ENCODE results near the gene ASB13. TPM values are rescaled to one million over a fixed set of nuclear protein-coding genes. Genes with fewer than 3 reads are reported as not detected.

Gene ASB13
- total RNA-seq, 1 experiment from 2014 or later, result 25.9 TPM

GRCh38 chr10:5649746-5650145, 16.6 kb downstream of the ASB13 start:
- Histone ChIP-seq H3K27me3 (ENCODE audit: insufficient read depth, low read length) (no peaks in the 10 kb centered on the region), H3K36me3 (ENCODE audit: control insufficient read depth in 1 of 2, insufficient read depth in 2 of 2, low read length in 2 of 2) (peaks cover 0 to 6% of the 10 kb centered on the region in 2 experiments; a peak in 1 of 4 replicates), H4K20me1 (ENCODE audit: insufficient read depth) (no peaks in the 10 kb centered on the region), H2AFZ (ENCODE audit: low read depth, low read length, poor library complexity, severe bottlenecking) (no peak overlapping the region), H3K79me2 (ENCODE audit: insufficient read depth, low read length) (no peaks in the 10 kb centered on the region), H3K4me1 (ENCODE audit: control insufficient read depth in 1 of 2, insufficient read depth in 2 of 2, low read length in 2 of 2) (no peaks in the 10 kb centered on the region), H3K9me2 (ENCODE audit: insufficient read depth) (no peaks in the 10 kb centered on the region), H3K9me3 (ENCODE audit: control insufficient read depth in 1 of 2, insufficient read depth in 1 of 2, low read depth in 1 of 2, low read length in 2 of 2) (no peaks in the 10 kb centered on the region), H3K4me2 (ENCODE audit: low read length) (no peak overlapping the region), H3K9ac (ENCODE audit: low read length) (no peak overlapping the region), H3K4me3 (replicated peaks in 1 of 2; ENCODE audit: low read depth in 1 of 2, low read length in 2 of 2) (no peak overlapping the region), H3K27ac (ENCODE audit: low read depth, low read length) (no peak overlapping the region)
- TF ChIP-seq SP1 (IDR thresholded peaks at IDR 0.05; ENCODE audit: low read depth), result no peak
- TF ChIP-seq EZH2 (IDR thresholded peaks at IDR 0.05), result no peak
- TF ChIP-seq, protein P1, sequence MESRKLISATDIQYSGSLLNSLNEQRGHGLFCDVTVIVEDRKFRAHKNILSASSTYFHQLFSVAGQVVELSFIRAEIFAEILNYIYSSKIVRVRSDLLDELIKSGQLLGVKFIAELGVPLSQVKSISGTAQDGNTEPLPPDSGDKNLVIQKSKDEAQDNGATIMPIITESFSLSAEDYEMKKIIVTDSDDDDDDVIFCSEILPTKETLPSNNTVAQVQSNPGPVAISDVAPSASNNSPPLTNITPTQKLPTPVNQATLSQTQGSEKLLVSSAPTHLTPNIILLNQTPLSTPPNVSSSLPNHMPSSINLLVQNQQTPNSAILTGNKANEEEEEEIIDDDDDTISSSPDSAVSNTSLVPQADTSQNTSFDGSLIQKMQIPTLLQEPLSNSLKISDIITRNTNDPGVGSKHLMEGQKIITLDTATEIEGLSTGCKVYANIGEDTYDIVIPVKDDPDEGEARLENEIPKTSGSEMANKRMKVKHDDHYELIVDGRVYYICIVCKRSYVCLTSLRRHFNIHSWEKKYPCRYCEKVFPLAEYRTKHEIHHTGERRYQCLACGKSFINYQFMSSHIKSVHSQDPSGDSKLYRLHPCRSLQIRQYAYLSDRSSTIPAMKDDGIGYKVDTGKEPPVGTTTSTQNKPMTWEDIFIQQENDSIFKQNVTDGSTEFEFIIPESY (IDR thresholded peaks at IDR 0.05; ENCODE audit: extremely low read depth, insufficient replicate concordance, low read length), result no peak
- no peak for TF ChIP-seq CEBPB (IDR thresholded peaks at IDR 0.05; ENCODE audit: low read depth)
- no peak for TF ChIP-seq REST (IDR thresholded peaks at IDR 0.05; ENCODE audit: low read depth)
- no peak for TF ChIP-seq POLR2A (IDR thresholded peaks at IDR 0.05; ENCODE audit: borderline replicate concordance, extremely low read depth, insufficient read depth, insufficient read length)
- no peak for TF ChIP-seq SRF (IDR thresholded peaks at IDR 0.05; ENCODE audit: low read depth)
- no peak for TF ChIP-seq EZH2phosphoT487 (IDR thresholded peaks at IDR 0.05; ENCODE audit: borderline replicate concordance)
- TF ChIP-seq, protein P2, sequence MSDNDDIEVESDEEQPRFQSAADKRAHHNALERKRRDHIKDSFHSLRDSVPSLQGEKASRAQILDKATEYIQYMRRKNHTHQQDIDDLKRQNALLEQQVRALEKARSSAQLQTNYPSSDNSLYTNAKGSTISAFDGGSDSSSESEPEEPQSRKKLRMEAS (IDR thresholded peaks at IDR 0.05), result no peak
- TF ChIP-seq, protein P3, sequence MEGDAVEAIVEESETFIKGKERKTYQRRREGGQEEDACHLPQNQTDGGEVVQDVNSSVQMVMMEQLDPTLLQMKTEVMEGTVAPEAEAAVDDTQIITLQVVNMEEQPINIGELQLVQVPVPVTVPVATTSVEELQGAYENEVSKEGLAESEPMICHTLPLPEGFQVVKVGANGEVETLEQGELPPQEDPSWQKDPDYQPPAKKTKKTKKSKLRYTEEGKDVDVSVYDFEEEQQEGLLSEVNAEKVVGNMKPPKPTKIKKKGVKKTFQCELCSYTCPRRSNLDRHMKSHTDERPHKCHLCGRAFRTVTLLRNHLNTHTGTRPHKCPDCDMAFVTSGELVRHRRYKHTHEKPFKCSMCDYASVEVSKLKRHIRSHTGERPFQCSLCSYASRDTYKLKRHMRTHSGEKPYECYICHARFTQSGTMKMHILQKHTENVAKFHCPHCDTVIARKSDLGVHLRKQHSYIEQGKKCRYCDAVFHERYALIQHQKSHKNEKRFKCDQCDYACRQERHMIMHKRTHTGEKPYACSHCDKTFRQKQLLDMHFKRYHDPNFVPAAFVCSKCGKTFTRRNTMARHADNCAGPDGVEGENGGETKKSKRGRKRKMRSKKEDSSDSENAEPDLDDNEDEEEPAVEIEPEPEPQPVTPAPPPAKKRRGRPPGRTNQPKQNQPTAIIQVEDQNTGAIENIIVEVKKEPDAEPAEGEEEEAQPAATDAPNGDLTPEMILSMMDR (IDR thresholded peaks at IDR 0.05 in 2 of 3, conservative IDR thresholded peaks at IDR 0.05 in 1 of 3; ENCODE audit: borderline replicate concordance in 1 of 3, insufficient read depth in 1 of 3, low read depth in 2 of 3, low read length in 2 of 3), result no peak
- no peak for TF ChIP-seq TCF7L2 (IDR thresholded peaks at IDR 0.05; ENCODE audit: borderline replicate concordance, extremely low read depth, insufficient read depth, insufficient read length)
- TF ChIP-seq POLR2AphosphoS5 (IDR thresholded peaks at IDR 0.05; ENCODE audit: low read depth, low read length), result no peak
- TF ChIP-seq JUND (IDR thresholded peaks at IDR 0.05), result no peak
- no peak for TF ChIP-seq FOSL1 (IDR thresholded peaks at IDR 0.05; ENCODE audit: low read depth)
- no peak for TF ChIP-seq ATF3 (IDR thresholded peaks at IDR 0.05)
- TF ChIP-seq YY1 (IDR thresholded peaks at IDR 0.05; ENCODE audit: extremely low read depth, insufficient replicate concordance, low read depth, low read length), result no peak
- no peak for DNase-seq (ENCODE audit: low read depth, low spot score)
- POLR2A ChIA-PET, result no interaction called here
- CTCF ChIA-PET, result no interaction called here
- RAD21 ChIA-PET (ENCODE audit: low non-redundant PET in 1 of 2, low total read pairs in 2 of 2, uncharacterized antibody in 2 of 2, unreplicated experiment in 2 of 2), result no interaction called here
- no peak for ATAC-seq
- intact Hi-C loops (cut with micrococcal nuclease), result no loop called here
- no TSS peak for BruUV-seq (replicated peaks)

Measured in HCT116 (cell line).